GM12878 (cell line): Measurements from ENCODE around the gene TAS2R41.

Experiments
- ATF3 ChIP-seq: IDR thresholded peaks from 2 replicates; pipeline ENCODE4 v1.6.1; 2011; ENCODE audit warnings: low read depth, mild to moderate bottlenecking, low read length, moderate library complexity, borderline replicate concordance; ENCODE audit errors: extremely low read depth
- EZH2 ChIP-seq: IDR thresholded peaks from 2 replicates; pipeline ENCODE4 v1.6.1; 2012; ENCODE audit warnings: low read depth, mild to moderate bottlenecking, control low read depth, inconsistent platforms, low read length, borderline replicate concordance; ENCODE audit not compliant: control insufficient read depth
- FOS ChIP-seq: IDR thresholded peaks from 3 replicates; pipeline ENCODE4 v1.6.1; 2011; ENCODE audit warnings: borderline replicate concordance; ENCODE audit not compliant: insufficient read length; ENCODE audit errors: extremely low read depth
- JUNB ChIP-seq: IDR thresholded peaks from 2 replicates; pipeline ENCODE4 v1.6.1; 2016; ENCODE audit warnings: antibody characterized with exemption, mild to moderate bottlenecking
- JUND ChIP-seq: IDR thresholded peaks from 2 replicates; pipeline ENCODE4 v1.6.1; 2012; ENCODE audit warnings: low read depth, mild to moderate bottlenecking, low read length, improper control_type of control experiment, moderate library complexity
- SREBF2 ChIP-seq: IDR thresholded peaks from 2 replicates; pipeline ENCODE4 v1.6.1; 2012; ENCODE audit warnings: mild to moderate bottlenecking, low read length
- TF ChIP-seq, protein P1 (sequence below): fragments of 450-650 bp; IDR thresholded peaks from 2 replicates; pipeline ENCODE4 v1.6.1; 2016; ENCODE audit warnings: mild to moderate bottlenecking

- TF ChIP-seq FOS: no peak
- TF ChIP-seq JUNB: no peak
- TF ChIP-seq JUND: no peak
- no peak for TF ChIP-seq ATF3
- TF ChIP-seq, protein P1, sequence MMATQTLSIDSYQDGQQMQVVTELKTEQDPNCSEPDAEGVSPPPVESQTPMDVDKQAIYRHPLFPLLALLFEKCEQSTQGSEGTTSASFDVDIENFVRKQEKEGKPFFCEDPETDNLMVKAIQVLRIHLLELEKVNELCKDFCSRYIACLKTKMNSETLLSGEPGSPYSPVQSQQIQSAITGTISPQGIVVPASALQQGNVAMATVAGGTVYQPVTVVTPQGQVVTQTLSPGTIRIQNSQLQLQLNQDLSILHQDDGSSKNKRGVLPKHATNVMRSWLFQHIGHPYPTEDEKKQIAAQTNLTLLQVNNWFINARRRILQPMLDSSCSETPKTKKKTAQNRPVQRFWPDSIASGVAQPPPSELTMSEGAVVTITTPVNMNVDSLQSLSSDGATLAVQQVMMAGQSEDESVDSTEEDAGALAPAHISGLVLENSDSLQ: no peak
- TF ChIP-seq EZH2: no peak
- TF ChIP-seq SREBF2: no peak
Observed at GRCh38 chr7:143490717-143491306, 13.1 kb downstream of the TAS2R41 start.
